ENCODE measurements around the gene PCSK5.

The PCSK5 gene

GRCh38 chr9:76374783-76375559 is 484.5 kb downstream of the PCSK5 start:
- DNase-seq: no peak
- intact Hi-C loops (cut with DNase I): no loop called here

- intact Hi-C loops (cut with DNase I): no loop called here
- no peak for DNase-seq
Observed at GRCh38 chr9:76377791-76378190, 487.3 kb downstream of the PCSK5 start.

GRCh38 chr9:76378367-76379073 is 488.0 kb downstream of the PCSK5 start:
- intact Hi-C loops (cut with DNase I): no loop called here
- DNase-seq: no peak

GRCh38 chr9:76379494-76379893 is 489.0 kb downstream of the PCSK5 start:
- no peak for DNase-seq
- intact Hi-C loops (cut with DNase I): no loop called here

GRCh38 chr9:76390656-76391055 is 500.2 kb downstream of the PCSK5 start:
- DNase-seq: no peak
- intact Hi-C loops (cut with DNase I): loop anchor here (10.0 kb wide), 1 partner anchor 314 kb away; no protein-coding TSS in a partner anchor

- peak; percentile 77 to 99 (median 93) for DNase-seq
- intact Hi-C loops (cut with DNase I): loop anchor here (10.0 kb wide), 1 partner anchor 310 kb away; no protein-coding TSS in a partner anchor
Observed at GRCh38 chr9:76394195-76394959, 503.9 kb downstream of the PCSK5 start, which contains the start of gene RFK. Gene RFK (minus strand): TSS chr9:76394426. CDS start chr9:76394171, 255 bp downstream.

- intact Hi-C loops (cut with DNase I): loop anchor here (10.0 kb wide), 1 partner anchor 310 kb away; no protein-coding TSS in a partner anchor
- peak in 37 of 42 donors; percentile 13 to 73 (median 48) for DNase-seq
Observed at GRCh38 chr9:76394960-76395252, 504.4 kb downstream of the PCSK5 start.

- peak in 2 of 42 donors; percentile 8 to 31 for DNase-seq
- intact Hi-C loops (cut with DNase I): loop anchor here (10.0 kb wide), 1 partner anchor 309 kb away; no protein-coding TSS in a partner anchor
Observed at GRCh38 chr9:76395381-76395780, 504.9 kb downstream of the PCSK5 start.

- no peak for DNase-seq
- intact Hi-C loops (cut with DNase I): loop anchor here (10.0 kb wide), 1 partner anchor 309 kb away; no protein-coding TSS in a partner anchor
Observed at GRCh38 chr9:76396144-76396543, 505.7 kb downstream of the PCSK5 start.

- no peak for DNase-seq
- intact Hi-C loops (cut with DNase I): loop anchor here (10.0 kb wide), 1 partner anchor 308 kb away; no protein-coding TSS in a partner anchor
Observed at GRCh38 chr9:76396597-76396996, 506.1 kb downstream of the PCSK5 start.

GRCh38 chr9:76399856-76400255 is 509.4 kb downstream of the PCSK5 start:
- no peak for DNase-seq
- intact Hi-C loops (cut with DNase I): loop anchor here (10.0 kb wide), 1 partner anchor 305 kb away; no protein-coding TSS in a partner anchor

GRCh38 chr9:76400534-76401096 is 510.1 kb downstream of the PCSK5 start:
- DNase-seq: no peak
- intact Hi-C loops (cut with DNase I): no loop called here

GRCh38 chr9:76401176-76401575 is 510.7 kb downstream of the PCSK5 start:
- intact Hi-C loops (cut with DNase I): no loop called here
- no peak for DNase-seq

- intact Hi-C loops (cut with DNase I): no loop called here
- DNase-seq: no peak
Observed at GRCh38 chr9:76401580-76402354, 511.3 kb downstream of the PCSK5 start.

GRCh38 chr9:76403352-76403751 is 512.9 kb downstream of the PCSK5 start:
- peak in 1 of 42 donors; percentile 6 for DNase-seq
- intact Hi-C loops (cut with DNase I): no loop called here

- intact Hi-C loops (cut with DNase I): no loop called here
- no peak for DNase-seq
Observed at GRCh38 chr9:76404401-76404800, 513.9 kb downstream of the PCSK5 start.

GRCh38 chr9:76405340-76405739 is 514.9 kb downstream of the PCSK5 start:
- intact Hi-C loops (cut with DNase I): no loop called here
- no peak for DNase-seq

GRCh38 chr9:76405868-76406267 is 515.4 kb downstream of the PCSK5 start:
- no peak for DNase-seq
- intact Hi-C loops (cut with DNase I): no loop called here

Measured in head of caudate nucleus (tissue), 42 donors.